Posterior vena cava (tissue), 2 donors: ENCODE measurements around the gene ANKRD24. TPM values are rescaled to one million over a fixed set of nuclear protein-coding genes. Genes with fewer than 3 reads are reported as not detected.
"Not testable (repeated sequence)": the region's sequence is repeated elsewhere in the genome, so short reads cannot be mapped to it uniquely, and the experiment has no call there.

Experiments used
- DNase-seq: peaks from one replicate; pipeline ENCODE4 v3.0.0-alpha.2; 2020; ENCODE audit warnings: low spot score
- intact Hi-C, 2 donors: fragments of 100-400 bp; cut with DNase I; formaldehyde crosslinking; loops; one replicate each; pipeline versions ENCODE4 v1.14.1 to v1.14.2; 2022 to 2023
- total RNA-seq, 2 donors: library from RNA; stranded (reverse); fragmentation: NEBNext Ultra II Directional; extraction: Animal tissue kit (Norgen Biotek cat#: 25700); gene quantifications; one replicate each; pipeline ENCODE4 v1.2.1, GENCODE V29; 2021
- donor health status: DM: yes; HTN: yes; CAD: no.
- donor health status: DM: yes; HTN: yes; CAD: no.

Gene ANKRD24
- total RNA-seq, 2 donors from 2014 or later: 0.69 to 1.00 TPM

DNA sequence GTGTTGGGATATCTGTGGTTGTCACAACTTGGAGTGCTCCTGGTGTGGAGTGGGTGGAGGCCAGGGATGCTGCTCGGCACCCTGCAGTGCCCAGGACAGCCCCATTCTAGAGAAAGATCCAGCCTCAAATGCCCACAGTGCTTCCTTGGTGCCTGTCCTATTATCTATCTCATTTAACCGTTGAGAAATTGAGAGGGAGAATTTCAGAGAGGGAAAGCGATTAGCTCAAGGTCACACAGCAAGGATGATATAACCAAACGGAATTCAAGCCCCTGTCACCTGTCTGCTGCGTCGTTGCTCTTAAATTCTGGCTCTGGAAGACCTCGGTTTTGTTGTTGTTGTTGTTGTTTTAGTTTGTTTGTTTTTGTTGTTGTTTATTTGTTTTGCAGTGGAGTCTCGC lies 13.5 kb downstream of the ANKRD24 start:
- intact Hi-C loops: no loop called here
- DNase-seq: no peak

GRCh38 chr19:4196587-4197148 lies 14.2 kb downstream of the ANKRD24 start:
- intact Hi-C loops: no loop called here
- no peak for DNase-seq

- no peak for DNase-seq
- intact Hi-C loops: no loop called here
Observed at GRCh38 chr19:4197228-4197624, 14.7 kb downstream of the ANKRD24 start.

- intact Hi-C loops: no loop called here
- no peak for DNase-seq
Observed at GRCh38 chr19:4197625-4198466, 15.4 kb downstream of the ANKRD24 start.

DNA sequence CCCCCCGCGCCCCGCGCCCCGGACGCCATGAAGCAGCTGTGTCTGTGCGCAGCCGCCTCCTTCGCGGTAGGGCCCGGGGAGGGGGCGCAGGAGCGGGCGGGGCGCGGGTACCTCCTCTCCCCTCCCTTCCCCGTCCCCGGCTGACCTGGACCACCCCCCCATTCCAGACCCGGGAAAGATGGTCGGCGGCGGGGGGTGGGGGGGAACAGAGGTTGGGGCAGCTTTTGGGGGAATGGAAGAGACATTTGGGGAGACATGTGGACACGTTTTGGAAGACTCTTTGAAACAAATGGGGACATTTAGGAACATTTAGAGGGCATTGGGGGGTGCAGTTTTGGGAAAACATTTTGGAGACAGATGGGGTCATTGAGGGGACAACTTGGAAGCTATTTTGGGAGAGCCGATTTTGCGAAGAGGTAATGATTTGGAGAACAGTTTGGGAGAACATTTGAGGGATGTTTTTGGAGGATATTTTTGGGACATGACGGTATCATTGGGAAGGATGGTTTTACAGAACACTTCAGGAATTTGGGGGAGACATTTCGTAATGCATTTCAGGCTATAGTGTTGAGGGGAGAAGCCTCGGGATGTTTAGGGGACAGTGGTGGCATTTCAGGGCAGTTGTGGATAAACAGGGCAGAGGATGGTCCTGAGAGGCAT lies 16.1 kb downstream of the ANKRD24 start:
- intact Hi-C loops: no loop called here
- no peak for DNase-seq

DNA sequence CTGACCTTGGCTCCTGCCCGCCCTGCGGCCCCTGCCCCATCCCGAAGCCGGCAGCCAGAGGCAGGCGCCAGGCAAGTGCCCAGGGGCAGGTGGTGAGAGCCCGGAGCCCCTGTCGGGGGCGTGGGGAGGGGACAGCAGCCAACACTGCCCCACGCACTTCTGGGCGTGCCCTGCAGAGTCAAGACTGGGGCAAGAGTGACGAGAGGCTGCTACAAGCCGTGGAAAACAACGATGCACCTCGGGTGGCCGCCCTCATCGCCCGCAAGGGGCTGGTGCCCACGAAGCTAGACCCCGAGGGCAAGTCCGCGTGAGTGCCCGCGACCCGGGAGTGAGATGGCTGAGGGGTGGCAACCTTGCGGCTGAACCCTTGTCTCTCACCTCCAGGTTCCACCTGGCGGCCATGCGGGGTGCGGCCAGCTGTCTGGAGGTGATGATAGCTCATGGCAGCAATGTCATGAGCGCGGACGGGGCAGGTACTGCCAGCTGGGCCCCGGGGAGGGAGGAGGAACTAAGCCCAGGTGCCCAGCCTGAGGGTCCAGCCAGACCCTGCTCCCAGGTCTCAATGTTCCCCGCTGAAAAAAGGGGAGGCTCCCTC lies 17.3 kb downstream of the ANKRD24 start:
- no peak for DNase-seq
- intact Hi-C loops: loop anchor here (5.0 to 10.0 kb wide), 3 partner anchors 57 to 215 kb away; partner anchors contain the start of gene EEF2 (in 2 of the 2)

GRCh38 chr19:4200940-4201542 lies 18.6 kb downstream of the ANKRD24 start:
- intact Hi-C loops: loop anchor here (5.0 to 10.0 kb wide), 3 partner anchors 59 to 216 kb away; partner anchors contain the start of gene EEF2 (in 2 of the 2)
- no peak for DNase-seq

DNA sequence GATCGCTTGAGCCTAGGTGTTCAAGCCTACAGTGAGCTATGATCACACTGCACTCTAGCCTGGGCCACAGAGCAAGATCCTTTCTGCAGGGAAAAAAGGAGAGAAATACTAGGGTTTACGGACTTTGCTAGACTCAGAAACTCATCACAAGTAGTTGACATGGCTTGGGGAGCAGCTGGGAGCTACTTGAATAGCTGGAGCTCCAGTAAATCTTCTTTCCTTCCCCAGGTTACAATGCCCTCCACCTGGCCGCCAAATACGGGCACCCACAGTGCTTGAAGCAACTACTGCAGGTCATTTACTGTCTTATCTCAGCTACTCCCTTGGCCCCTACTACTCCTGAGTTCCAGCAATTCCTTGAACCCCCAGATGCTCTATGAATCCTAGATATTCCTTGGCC lies 19.3 kb downstream of the ANKRD24 start:
- intact Hi-C loops: loop anchor here (5.0 to 10.0 kb wide), 3 partner anchors 59 to 217 kb away; partner anchors contain the start of gene EEF2 (in 2 of the 2)
- DNase-seq: no peak

DNA sequence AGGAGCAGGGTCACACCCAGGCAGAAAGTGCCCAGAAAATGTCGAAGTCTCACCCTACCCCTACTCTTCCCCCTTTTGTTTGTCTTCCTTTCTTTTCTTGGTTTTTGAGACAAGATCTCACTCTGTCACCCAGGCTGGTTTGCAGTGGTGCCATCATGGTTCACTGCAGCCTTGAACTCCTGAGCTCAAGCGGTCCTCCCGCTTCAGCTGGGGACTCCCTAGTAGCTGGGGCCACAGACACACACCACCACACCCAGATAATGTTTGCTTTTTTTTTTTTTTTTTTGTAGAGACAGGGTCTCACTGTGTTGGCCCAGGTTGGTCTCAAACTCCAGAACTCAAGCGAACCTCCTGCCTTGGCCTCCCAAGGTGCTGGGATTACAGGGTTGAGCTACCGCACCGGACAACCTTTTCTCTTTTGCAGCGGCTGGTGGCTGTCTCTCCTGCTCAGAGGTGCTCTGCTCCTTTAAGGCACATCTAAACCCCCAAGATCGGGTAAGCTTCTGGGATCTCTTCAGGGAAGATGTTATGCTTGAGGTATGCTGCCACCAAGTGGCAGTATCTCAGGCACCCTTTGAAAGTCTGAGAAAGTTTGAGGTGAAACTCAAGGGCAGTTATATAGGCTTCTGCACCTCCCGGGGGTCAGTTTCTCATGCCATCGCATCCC lies 24.5 kb downstream of the ANKRD24 start:
- intact Hi-C loops: loop anchor here in 1 of 2 donors (10.0 kb wide), 1 partner anchor 222 kb away; the partner anchor contains the start of gene EEF2

DNA sequence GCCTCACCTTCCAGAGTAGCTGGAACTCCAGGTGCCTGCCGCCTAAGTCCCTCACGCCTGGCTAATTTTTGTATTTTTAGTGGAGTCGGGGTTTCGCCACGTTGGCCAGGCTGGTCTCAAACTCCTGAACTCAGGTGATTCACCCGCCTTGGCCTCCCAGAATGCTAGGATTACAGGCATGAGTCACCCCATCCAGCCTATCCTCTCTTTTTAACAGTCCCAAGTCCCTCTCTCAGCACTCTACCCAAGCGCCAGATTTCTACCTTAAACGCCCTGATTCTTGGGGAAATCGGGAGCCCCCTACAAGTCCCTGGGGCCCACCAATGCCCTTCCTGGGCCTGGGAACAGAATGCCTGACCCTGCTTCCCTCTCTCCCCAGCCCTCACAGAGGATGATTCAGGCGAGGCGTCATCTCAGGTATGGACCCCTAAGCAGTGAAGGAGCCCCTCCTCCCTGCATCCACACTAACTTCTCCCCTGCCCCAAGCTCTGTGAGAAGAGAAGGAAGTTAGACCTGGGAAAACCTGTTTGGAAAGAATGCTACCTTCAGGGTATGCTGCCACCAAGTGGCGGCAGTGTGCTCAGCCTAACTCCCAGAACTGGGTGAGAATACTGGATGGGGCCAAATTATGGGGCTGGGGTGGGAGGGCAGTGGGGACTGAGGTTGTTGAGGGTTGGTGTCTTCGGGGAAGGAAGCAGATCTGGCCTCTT lies 26.1 kb downstream of the ANKRD24 start:
- intact Hi-C loops: loop anchor here in 1 of 2 donors (10.0 kb wide), 1 partner anchor 224 kb away; the partner anchor contains the start of gene EEF2
- DNase-seq: no peak

More for the DNA sequence above, 24.5 kb downstream of the ANKRD24 start:
- DNase-seq: no peak

- intact Hi-C loops: no loop called here
- no peak for DNase-seq
Observed at GRCh38 chr19:4210166-4210731, 27.8 kb downstream of the ANKRD24 start.

- intact Hi-C loops: no loop called here
- no peak for DNase-seq
Observed at GRCh38 chr19:4213116-4213515, 30.6 kb downstream of the ANKRD24 start.

GRCh38 chr19:4215807-4216206 lies 33.3 kb downstream of the ANKRD24 start:
- DNase-seq: no peak
- intact Hi-C loops: no loop called here

- no peak for DNase-seq
- intact Hi-C loops: no loop called here
Observed at GRCh38 chr19:4216846-4217245, 34.4 kb downstream of the ANKRD24 start.

DNA sequence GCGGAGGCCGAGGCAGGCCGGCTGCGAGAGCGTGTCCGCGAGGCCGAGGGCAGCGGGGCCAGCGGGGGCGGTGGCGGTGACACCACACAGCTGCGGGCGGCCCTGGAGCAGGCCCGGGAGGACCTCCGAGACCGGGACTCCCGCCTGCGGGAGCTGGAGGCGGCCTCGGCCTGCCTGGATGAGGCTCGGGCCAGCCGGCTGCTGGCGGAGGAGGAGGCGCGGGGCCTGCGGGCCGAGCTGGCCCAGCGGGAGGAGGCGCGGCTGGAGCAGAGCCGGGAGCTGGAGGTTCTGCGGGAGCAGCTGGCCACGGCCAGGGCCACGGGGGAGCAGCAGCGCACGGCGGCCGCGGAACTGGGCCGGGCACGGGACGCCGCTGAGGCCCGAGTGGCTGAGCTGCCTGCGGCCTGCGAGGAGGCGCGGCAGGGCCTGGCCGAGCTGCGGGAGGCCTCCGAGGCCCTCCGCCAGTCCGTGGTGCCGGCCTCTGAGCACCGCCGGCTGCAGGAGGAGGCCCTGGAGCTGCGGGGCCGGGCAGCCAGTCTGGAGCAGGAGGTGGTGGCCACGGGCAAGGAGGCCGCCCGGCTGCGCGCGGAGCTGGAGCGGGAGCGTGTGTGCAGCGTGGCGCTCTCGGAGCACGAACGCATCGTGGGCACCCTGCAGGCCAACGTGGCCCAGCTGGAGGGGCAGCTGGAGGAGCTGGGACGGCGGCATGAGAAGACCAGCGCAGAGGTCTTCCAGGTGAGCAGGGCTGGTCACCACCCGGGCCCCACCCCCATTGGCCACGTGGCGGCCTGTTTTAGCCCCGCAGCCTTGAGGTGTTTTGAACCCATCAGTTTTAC lies 35.2 kb downstream of the ANKRD24 start:
- DNase-seq: no peak
- intact Hi-C loops: no loop called here

DNA sequence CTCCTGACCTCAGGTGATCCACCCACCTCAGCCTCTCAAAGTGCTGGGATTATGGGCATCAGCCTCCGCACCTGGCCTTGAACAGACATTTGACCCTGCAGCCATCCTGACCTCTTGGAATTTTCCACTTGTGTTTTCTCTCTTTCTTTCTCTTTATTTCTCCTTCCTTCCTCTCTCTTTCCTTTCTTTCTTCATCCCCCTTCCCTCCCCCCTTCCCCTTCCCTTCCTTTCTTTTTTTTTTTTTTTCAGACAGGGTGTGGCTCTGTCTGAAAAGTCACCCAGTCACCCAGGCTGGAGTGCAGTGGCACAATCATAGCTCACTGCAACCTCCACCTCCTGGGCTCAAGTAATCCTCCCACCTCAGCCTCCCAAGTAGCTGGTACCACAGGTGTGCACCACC lies 36.0 kb downstream of the ANKRD24 start:
- intact Hi-C loops, DNase-seq: not testable (repeated sequence)

DNA sequence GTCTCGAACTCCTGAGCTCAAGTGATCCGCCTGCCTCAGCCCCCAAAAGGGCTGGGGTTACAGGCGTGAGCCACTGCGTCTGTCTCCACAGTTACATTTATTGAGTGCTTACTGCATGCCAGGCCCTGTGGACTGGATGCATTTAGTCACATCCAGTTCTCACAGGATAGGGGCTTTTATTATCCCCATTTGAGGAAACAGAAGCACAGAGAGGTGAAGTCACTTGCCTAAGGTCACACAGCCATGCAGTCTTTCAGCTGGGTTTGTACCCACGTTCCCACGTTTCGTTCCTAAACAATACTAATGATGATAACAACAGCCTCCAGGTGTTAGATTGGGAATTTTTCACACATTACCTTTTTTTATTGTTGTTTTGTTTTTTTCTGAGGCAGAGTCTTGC lies 37.7 kb downstream of the ANKRD24 start:
- no peak for DNase-seq
- intact Hi-C loops: no loop called here
